Loucy (cell line): ENCODE data around the gene DENND2C.

Experiments
- EZH2phosphoT487 ChIP-seq: fragments of 200-600 bp; IDR thresholded peaks from 2 replicates; pipeline ENCODE4 v1.6.1; 2018; ENCODE audit warnings: antibody characterized with exemption, mild to moderate bottlenecking, moderate library complexity, borderline replicate concordance
- TF ChIP-seq, protein P1 (sequence below): fragments of 200-600 bp; sonication (generic); conservative IDR thresholded peaks from 2 replicates; pipeline ENCODE4 v1.5.1; 2014; ENCODE audit warnings: mild to moderate bottlenecking, antibody characterized with exemption, low read length

DNA sequence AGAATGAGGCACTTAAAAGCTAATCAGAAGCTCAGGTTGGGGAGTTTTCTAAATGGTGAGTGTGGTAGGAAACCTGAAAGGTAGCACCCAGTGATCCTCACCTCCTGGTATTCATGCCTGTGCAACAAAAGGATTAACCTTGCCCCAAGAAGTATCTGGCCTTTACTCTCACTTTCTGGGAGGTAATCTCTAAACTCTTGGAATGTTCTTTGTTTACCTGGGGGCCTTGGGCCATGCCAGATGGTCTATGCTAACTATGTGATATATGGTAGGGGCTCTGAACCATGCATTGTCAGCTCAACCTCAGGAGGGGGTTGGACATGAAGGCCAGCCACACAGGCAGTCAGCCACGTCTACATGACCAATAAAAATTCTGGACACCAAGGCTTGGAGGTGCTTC lies 134.4 kb downstream of the DENND2C start:
- TF ChIP-seq, protein P1, sequence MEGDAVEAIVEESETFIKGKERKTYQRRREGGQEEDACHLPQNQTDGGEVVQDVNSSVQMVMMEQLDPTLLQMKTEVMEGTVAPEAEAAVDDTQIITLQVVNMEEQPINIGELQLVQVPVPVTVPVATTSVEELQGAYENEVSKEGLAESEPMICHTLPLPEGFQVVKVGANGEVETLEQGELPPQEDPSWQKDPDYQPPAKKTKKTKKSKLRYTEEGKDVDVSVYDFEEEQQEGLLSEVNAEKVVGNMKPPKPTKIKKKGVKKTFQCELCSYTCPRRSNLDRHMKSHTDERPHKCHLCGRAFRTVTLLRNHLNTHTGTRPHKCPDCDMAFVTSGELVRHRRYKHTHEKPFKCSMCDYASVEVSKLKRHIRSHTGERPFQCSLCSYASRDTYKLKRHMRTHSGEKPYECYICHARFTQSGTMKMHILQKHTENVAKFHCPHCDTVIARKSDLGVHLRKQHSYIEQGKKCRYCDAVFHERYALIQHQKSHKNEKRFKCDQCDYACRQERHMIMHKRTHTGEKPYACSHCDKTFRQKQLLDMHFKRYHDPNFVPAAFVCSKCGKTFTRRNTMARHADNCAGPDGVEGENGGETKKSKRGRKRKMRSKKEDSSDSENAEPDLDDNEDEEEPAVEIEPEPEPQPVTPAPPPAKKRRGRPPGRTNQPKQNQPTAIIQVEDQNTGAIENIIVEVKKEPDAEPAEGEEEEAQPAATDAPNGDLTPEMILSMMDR = no peak
- no peak for TF ChIP-seq EZH2phosphoT487
